Motor neuron (in vitro differentiated cells): ENCODE data around the gene KDM6B. TPM values are rescaled to one million over a fixed set of nuclear protein-coding genes. Genes with fewer than 3 reads are reported as not detected.
"Not testable (repeated sequence)": the region's sequence is repeated elsewhere in the genome, so short reads cannot be mapped to it uniquely, and the experiment has no call there.

ENCODE experiments used
- ATAC-seq, 8 experiments: fragments of 200-7000 bp; cut with Tn5 transposase; replicated peaks in 6 of 8; 2 replicates each; pipeline ENCODE4 v1.8.0; 2021; ENCODE audit warnings: mild to moderate bottlenecking in 8 of 8, moderate library complexity in 8 of 8
- H3K27ac ChIP-seq, 2 donors: fragments of 250-450 bp; sonication (Bioruptor Pico); 2 replicates each; pipeline ENCODE4 v1.9.0; 2021; ENCODE audit warnings: antibody characterized with exemption in 2 of 2, mild to moderate bottlenecking in 2 of 2, moderate library complexity in 1 of 2
- H3K4me1 ChIP-seq, 2 donors: fragments of 250-450 bp; sonication (Bioruptor Pico); replicated peaks in 1 of 2; 2 replicates each; pipeline ENCODE4 v1.6.1; 2021; ENCODE audit warnings: antibody characterized with exemption in 2 of 2, mild to moderate bottlenecking in 2 of 2, moderate library complexity in 1 of 2
- H3K4me3 ChIP-seq, 5 donors: fragments of 250-450 bp; sonication (Bioruptor Pico); 2 replicates each; pipeline ENCODE4 v1.9.0; 2021; ENCODE audit warnings: antibody characterized with exemption in 5 of 5, mild to moderate bottlenecking in 5 of 5, moderate library complexity in 4 of 5
- WGBS, 10 experiments: fragments of 450-650 bp; shearing (Covaris generic); methylation state at CpG; one replicate each; pipeline ENCODE4 v1.0.0; 2022; 5-methylcytosine and 5-hydroxymethylcytosine counted together
- in situ Hi-C, 9 experiments: fragments of 400-800 bp; cut with MboI; loops; one replicate each; pipeline ENCODE4 v1.15.0; 2021; ENCODE audit warnings: low sequenced_read_pairs in 9 of 9, low pct_unique_long_range_greater_than_20kb in 2 of 9; ENCODE audit not compliant: unreplicated experiment in 9 of 9
- total RNA-seq, 8 experiments: library from RNA; unstranded; fragments of 300-600 nt; gene quantifications; 2 replicates each; pipeline versions ENCODE4 v1.2.3 to v1.2.4, GENCODE V29; 2022

Gene KDM6B
- total RNA-seq, 8 experiments from 2014 or later: 3.2 to 32.8 (median 12.5) TPM

GRCh38 chr17:7809791-7810343, 24.1 kb upstream of the KDM6B start:
- ATAC-seq, H3K27ac ChIP-seq, H3K4me3 ChIP-seq, in situ Hi-C loops, H3K4me1 ChIP-seq: not testable (repeated sequence)
- 58 to 97% (median 75%) methylated on average over 4 to 8 of the region's 9 CpGs; no CpG with 5 or more reads in 1 of the 10 experiments for WGBS, 10 experiments

- Histone ChIP-seq H3K27ac (no peak overlapping the region), H3K4me1 (no peaks in the 10 kb centered on the region), H3K4me3 (no peak overlapping the region)
- ATAC-seq: no peak
- in situ Hi-C loops: no loop called here
- 43 to 95% (median 76%) methylated on average over 1 to 3 of the region's 3 CpGs for WGBS, 10 experiments
Measured at GRCh38 chr17:7811251-7811650, 22.8 kb upstream of the KDM6B start.

GRCh38 chr17:7814969-7815368, 19.0 kb upstream of the KDM6B start:
- in situ Hi-C loops: no loop called here
- 0 to 100% (median 80%) methylated on average over 1 to 4 of the region's 5 CpGs; no CpG with 5 or more reads in 1 of the 10 experiments for WGBS, 10 experiments
- Histone ChIP-seq H3K4me3 (no peak overlapping the region), H3K27ac (no peak overlapping the region), H3K4me1 (no peaks in the 10 kb centered on the region)
- ATAC-seq: no peak

- 17 to 88% (median 71%) methylated on average over 1 to 6 of the region's 10 CpGs; no CpG with 5 or more reads in 5 of the 10 experiments for WGBS, 10 experiments
- no peak overlapping the region for H3K4me3 ChIP-seq
- in situ Hi-C loops: no loop called here
Measured at GRCh38 chr17:7816926-7817642, 16.9 kb upstream of the KDM6B start.

GRCh38 chr17:7817643-7817964, 16.4 kb upstream of the KDM6B start:
- in situ Hi-C loops: no loop called here
- no peak overlapping the region for H3K4me3 ChIP-seq
- WGBS, 10 experiments: 20 to 92% methylated on average over 1 to 2 of the region's 9 CpGs; no CpG with 5 or more reads in 8 of the 10 experiments
- ATAC-seq: no peak
- H3K4me1 ChIP-seq: no peaks in the 10 kb centered on the region
- no peak overlapping the region for H3K27ac ChIP-seq

More at GRCh38 chr17:7816926-7817642, 16.9 kb upstream of the KDM6B start:
- no peak for ATAC-seq
- no peak overlapping the region for H3K27ac ChIP-seq
- H3K4me1 ChIP-seq: no peaks in the 10 kb centered on the region

GRCh38 chr17:7818026-7818425, 16.0 kb upstream of the KDM6B start:
- no peak for ATAC-seq
- 20 to 88% (median 56%) methylated on average over 1 to 9 of the region's 10 CpGs; no CpG with 5 or more reads in 6 of the 10 experiments for WGBS, 10 experiments
- in situ Hi-C loops: no loop called here
- Histone ChIP-seq H3K27ac (no peak overlapping the region), H3K4me3 (no peak overlapping the region), H3K4me1 (no peaks in the 10 kb centered on the region)

GRCh38 chr17:7818746-7819645, 15.0 kb upstream of the KDM6B start:
- in situ Hi-C loops: no loop called here
- H3K27ac ChIP-seq: no peak overlapping the region
- peak in 1 of 8 experiments; percentile 17 for ATAC-seq
- WGBS, 10 experiments: 37 to 100% (median 63%) methylated on average over 2 to 11 of the region's 27 CpGs; no CpG with 5 or more reads in 4 of the 10 experiments
- no peaks in the 10 kb centered on the region for H3K4me1 ChIP-seq
- no peak overlapping the region for H3K4me3 ChIP-seq

- in situ Hi-C loops: loop anchor here in 1 of 9 experiments (10.0 kb wide), 1 partner anchor 165 kb away; no protein-coding TSS in a partner anchor
- ATAC-seq: no peak
- Histone ChIP-seq H3K27ac (no peak overlapping the region), H3K4me3 (no peak overlapping the region), H3K4me1 (peaks cover 0 to 3% of the 10 kb centered on the region in 2 donors)
- 0 to 100% (median 20%) methylated on average over 1 to 3 of the region's 5 CpGs; no CpG with 5 or more reads in 5 of the 10 experiments for WGBS, 10 experiments
Measured at GRCh38 chr17:7820231-7820630, 13.8 kb upstream of the KDM6B start.

GRCh38 chr17:7822126-7822525, 11.9 kb upstream of the KDM6B start:
- peaks cover 4 to 7% of the 10 kb centered on the region in 2 donors for H3K4me1 ChIP-seq
- H3K27ac ChIP-seq: no peak overlapping the region
- in situ Hi-C loops: loop anchor here in 1 of 9 experiments (10.0 kb wide), 1 partner anchor 163 kb away; no protein-coding TSS in a partner anchor
- 39 to 86% (median 66%) methylated on average over 1 to 9 of the region's 14 CpGs; no CpG with 5 or more reads in 6 of the 10 experiments for WGBS, 10 experiments
- ATAC-seq: no peak
- H3K4me3 ChIP-seq: no peak overlapping the region

- no peak for ATAC-seq
- Histone ChIP-seq H3K4me1 (peaks cover 4 to 7% of the 10 kb centered on the region in 2 donors), H3K27ac (no peak overlapping the region), H3K4me3 (no peak overlapping the region)
- 53 to 100% (median 75%) methylated on average over 1 to 14 of the region's 20 CpGs; no CpG with 5 or more reads in 3 of the 10 experiments for WGBS, 10 experiments
- in situ Hi-C loops: loop anchor here in 1 of 9 experiments (10.0 kb wide), 1 partner anchor 161 kb away; no protein-coding TSS in a partner anchor
Measured at GRCh38 chr17:7823581-7824001, 10.4 kb upstream of the KDM6B start.

- WGBS, 10 experiments: 15 to 100% (median 73%) methylated on average over 1 to 4 of the region's 9 CpGs; no CpG with 5 or more reads in 4 of the 10 experiments
- Histone ChIP-seq H3K27ac (no peak overlapping the region), H3K4me1 (peaks cover 4 to 7% of the 10 kb centered on the region in 2 donors), H3K4me3 (no peak overlapping the region)
- no peak for ATAC-seq
- in situ Hi-C loops: loop anchor here in 1 of 9 experiments (10.0 kb wide), 1 partner anchor 161 kb away; no protein-coding TSS in a partner anchor
Measured at GRCh38 chr17:7824021-7824924, 9.7 kb upstream of the KDM6B start.
